GM23248 (cell line): ENCODE measurements around the gene SLC4A1AP.

Experiments
- EZH2 ChIP-seq: fragments of 200-600 bp; sonication (generic); IDR thresholded peaks from 2 replicates; pipeline ENCODE4 v1.6.1; 2018; ENCODE audit warnings: antibody characterized with exemption, mild to moderate bottlenecking; ENCODE audit not compliant: insufficient read depth, poor library complexity, severe bottlenecking
- EZH2phosphoT487 ChIP-seq: fragments of 200-600 bp; sonication (generic); IDR thresholded peaks from 2 replicates; pipeline ENCODE4 v1.6.1; 2018; ENCODE audit warnings: antibody characterized with exemption, moderate library complexity, mild to moderate bottlenecking, low read depth; ENCODE audit not compliant: insufficient read depth

GRCh38 chr2:27730261-27730662, 66.6 kb downstream of the SLC4A1AP start:
- TF ChIP-seq EZH2phosphoT487 (no peak), EZH2 (no peak)
